Measurements from ENCODE around the gene STIP1. TPM values are rescaled to one million over a fixed set of nuclear protein-coding genes. Genes with fewer than 3 reads are reported as not detected.

STIP1 gene
- total and polyA plus RNA-seq, 2 experiments from 2014 or later, result 231 to 240 TPM

DNA sequence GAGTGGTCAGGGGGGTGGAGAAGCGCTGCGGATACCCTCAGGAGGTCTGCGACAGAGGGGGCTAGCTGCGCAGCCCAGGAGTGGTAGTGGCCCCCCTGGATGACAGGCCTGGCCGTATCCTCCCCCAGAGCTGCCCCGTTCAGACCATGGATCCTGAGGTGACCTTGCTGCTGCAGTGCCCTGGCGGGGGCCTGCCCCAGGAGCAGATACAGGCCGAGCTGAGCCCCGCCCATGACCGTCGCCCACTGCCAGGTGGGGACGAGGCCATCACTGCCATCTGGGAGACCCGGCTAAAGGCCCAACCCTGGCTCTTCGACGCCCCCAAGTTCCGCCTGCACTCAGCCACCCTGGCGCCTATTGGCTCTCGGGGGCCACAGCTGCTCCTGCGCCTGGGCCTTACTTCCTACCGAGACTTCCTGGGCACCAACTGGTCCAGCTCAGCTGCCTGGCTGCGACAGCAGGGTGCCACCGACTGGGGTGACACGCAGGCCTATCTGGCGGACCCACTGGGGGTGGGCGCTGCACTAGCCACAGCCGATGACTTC is 40.6 kb downstream of the STIP1 start:
- no peaks in the 10 kb centered on the region for H3K9me3 ChIP-seq (ENCODE audit: low read depth)
- TF ChIP-seq, protein P1, sequence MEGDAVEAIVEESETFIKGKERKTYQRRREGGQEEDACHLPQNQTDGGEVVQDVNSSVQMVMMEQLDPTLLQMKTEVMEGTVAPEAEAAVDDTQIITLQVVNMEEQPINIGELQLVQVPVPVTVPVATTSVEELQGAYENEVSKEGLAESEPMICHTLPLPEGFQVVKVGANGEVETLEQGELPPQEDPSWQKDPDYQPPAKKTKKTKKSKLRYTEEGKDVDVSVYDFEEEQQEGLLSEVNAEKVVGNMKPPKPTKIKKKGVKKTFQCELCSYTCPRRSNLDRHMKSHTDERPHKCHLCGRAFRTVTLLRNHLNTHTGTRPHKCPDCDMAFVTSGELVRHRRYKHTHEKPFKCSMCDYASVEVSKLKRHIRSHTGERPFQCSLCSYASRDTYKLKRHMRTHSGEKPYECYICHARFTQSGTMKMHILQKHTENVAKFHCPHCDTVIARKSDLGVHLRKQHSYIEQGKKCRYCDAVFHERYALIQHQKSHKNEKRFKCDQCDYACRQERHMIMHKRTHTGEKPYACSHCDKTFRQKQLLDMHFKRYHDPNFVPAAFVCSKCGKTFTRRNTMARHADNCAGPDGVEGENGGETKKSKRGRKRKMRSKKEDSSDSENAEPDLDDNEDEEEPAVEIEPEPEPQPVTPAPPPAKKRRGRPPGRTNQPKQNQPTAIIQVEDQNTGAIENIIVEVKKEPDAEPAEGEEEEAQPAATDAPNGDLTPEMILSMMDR (IDR thresholded peaks at IDR 0.05; ENCODE audit: low read depth, low read length), result no peak
- H3K27me3 ChIP-seq, result no peaks in the 10 kb centered on the region
- peaks cover 4% of the 10 kb centered on the region for H3K36me3 ChIP-seq
- H3K27ac ChIP-seq, result no peak overlapping the region
- H3K4me3 ChIP-seq, result peak overlapping the region; percentile 68
- no peak for DNase-seq (ENCODE audit: low read depth in 1 of 2, low spot score in 1 of 2)
- peaks cover 20% of the 10 kb centered on the region for H3K4me1 ChIP-seq (ENCODE audit: low read depth)

DNA sequence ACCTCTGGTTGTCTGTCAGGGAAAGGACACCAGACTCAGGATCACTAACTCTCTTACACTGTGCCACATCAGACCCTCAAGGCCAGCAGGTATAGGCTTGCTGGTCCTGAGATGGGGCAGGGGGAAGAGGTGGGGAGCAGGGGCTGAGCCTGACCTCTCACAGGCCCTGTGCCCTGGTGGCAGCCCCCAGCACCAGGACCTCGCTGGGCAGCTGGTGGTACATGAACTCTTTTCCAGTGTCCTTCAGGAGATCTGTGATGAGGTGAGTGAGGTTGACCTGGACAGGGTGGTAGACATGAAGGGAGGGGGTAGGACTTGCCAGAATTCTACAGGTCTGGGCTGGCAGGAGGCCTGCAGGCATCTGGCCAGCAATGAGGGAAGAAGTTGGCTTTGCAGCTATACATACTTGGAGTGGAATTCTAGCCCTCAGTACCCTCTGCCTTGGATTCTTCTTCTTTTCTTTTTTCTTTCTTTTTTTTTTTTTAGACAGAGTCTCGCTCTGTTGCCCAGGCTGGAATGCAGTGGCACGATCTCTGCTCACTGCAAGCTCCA is 41.5 kb downstream of the STIP1 start:
- Histone ChIP-seq H3K4me1 (ENCODE audit: low read depth) (peaks cover 20% of the 10 kb centered on the region), H3K27ac (no peak overlapping the region), H3K4me3 (no peak overlapping the region), H3K27me3 (no peaks in the 10 kb centered on the region), H3K9me3 (ENCODE audit: low read depth) (no peaks in the 10 kb centered on the region), H3K36me3 (peaks cover 4% of the 10 kb centered on the region)
- TF ChIP-seq, protein P1 (IDR thresholded peaks at IDR 0.05; ENCODE audit: low read depth, low read length), result no peak
- DNase-seq (ENCODE audit: low read depth in 1 of 2, low spot score in 1 of 2), result peak in 1 of 2 donors; percentile 36

DNA sequence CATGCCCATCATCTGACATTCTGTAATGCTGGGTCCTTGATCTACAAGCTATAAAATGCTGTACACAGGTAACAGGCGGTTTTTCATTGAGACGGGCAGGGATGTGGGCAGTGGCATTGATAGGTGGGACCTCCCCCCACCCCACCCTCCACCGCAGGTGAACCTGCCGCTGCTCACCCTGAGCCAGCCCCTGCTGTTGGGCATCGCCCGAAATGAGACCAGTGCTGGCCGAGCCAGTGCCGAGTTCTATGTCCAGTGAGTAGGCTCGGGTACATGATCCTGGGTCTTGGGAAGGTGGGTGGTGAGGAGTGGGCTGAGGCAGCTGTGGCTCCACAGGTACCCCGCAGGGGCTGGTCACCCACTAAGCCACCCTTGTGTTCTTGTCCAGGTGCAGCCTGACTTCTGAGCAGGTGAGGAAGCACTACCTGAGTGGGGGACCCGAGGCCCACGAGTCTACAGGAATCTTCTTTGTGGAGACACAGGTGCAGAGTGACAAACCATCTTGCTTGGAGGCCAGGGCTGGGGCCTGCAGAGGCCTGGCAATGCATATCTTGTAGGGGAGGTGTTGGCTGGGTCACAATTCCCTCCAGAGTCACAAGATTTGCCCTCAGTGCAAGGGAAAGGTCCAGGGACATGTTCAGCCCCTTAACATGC is 43.2 kb downstream of the STIP1 start:
- H3K27me3 ChIP-seq, result no peaks in the 10 kb centered on the region
- no peak for DNase-seq (ENCODE audit: low read depth in 1 of 2, low spot score in 1 of 2)
- TF ChIP-seq, protein P1 (IDR thresholded peaks at IDR 0.05; ENCODE audit: low read depth, low read length), result no peak
- peak overlapping the region; percentile 5 for H3K27ac ChIP-seq
- H3K9me3 ChIP-seq (ENCODE audit: low read depth), result no peaks in the 10 kb centered on the region
- H3K36me3 ChIP-seq, result no peaks in the 10 kb centered on the region
- H3K4me1 ChIP-seq (ENCODE audit: low read depth), result peaks cover 25% of the 10 kb centered on the region
- H3K4me3 ChIP-seq, result no peak overlapping the region

DNA sequence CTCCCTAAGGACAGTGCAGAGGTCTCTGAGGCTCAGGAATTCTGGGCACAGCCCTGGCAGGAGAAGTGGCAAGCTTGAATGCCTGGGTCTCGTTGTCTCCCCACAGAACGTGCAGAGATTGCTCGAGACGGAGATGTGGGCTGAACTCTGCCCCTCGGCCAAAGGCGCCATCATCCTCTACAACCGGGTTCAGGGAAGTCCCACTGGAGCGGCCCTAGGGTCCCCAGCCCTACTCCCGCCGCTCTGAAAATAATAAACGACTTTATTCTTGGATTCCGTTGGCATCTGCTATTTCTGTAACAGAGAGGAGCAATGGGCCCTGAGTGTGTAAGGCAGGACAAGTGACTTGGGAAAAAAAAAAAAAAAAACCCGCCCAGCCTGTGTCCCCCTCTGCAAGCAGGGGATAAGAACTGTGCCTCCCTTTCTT is 43.8 kb downstream of the STIP1 start:
- Histone ChIP-seq H3K36me3 (no peaks in the 10 kb centered on the region), H3K27ac (peak overlapping the region; percentile 5), H3K4me1 (ENCODE audit: low read depth) (peaks cover 25% of the 10 kb centered on the region), H3K9me3 (ENCODE audit: low read depth) (no peaks in the 10 kb centered on the region), H3K27me3 (no peaks in the 10 kb centered on the region), H3K4me3 (peak overlapping the region; percentile 50)
- TF ChIP-seq, protein P1 (IDR thresholded peaks at IDR 0.05; ENCODE audit: low read depth, low read length), result no peak
- DNase-seq (ENCODE audit: low read depth in 1 of 2, low spot score in 1 of 2), result no peak

DNA sequence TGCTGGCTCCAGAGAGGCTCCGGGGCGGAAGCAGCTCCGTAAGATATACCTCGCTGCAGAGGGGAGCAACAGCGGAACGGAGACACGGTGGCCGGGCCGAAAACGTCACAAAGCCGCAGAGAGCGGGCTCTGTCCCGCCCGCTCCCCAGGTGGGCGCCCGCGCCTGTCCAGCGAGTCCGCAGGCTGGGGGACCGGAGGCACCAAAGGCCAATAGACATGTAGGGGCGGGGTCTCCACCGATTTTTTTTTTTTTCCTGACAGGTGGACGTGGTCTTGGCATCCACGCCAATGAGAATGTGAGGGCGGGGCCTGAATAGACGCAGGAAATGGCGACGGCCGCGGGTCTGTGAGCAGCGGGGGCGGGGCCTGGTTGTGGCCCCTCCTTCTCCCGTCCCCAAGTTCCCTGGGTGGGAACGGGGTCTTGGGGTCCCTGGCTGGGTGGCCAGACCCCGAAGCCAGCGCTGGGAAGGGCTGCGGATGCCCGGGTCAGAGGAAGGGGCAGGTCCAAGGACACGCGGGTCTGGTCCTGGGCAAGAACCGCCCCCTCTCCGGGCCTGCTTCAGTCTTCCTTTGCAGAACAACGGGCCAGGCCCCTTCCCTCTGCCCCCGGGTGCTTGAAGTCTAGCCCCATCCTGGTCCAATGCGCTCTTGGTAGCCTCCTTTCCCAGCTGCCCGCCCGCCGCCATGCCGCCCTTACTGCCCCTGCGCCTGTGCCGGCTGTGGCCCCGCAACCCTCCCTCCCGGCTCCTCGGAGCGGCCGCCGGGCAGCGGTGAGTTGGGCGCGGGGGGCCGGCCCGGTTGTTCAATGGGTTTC is 44.4 kb downstream of the STIP1 start, which contains the start of gene DNAJC4:
DNAJC4 (plus strand) TSS at position 378 of the 814 bp plus-strand sequence; CDS start at position 685, 307 bp downstream.
- no peaks in the 10 kb centered on the region for H3K27me3 ChIP-seq
- TF ChIP-seq, protein P1 (IDR thresholded peaks at IDR 0.05; ENCODE audit: low read depth, low read length), result no peak
- H3K4me1 ChIP-seq (ENCODE audit: low read depth), result peaks cover 19% of the 10 kb centered on the region
- peak; percentile 90 to 98 for DNase-seq (ENCODE audit: low read depth in 1 of 2, low spot score in 1 of 2)
- peak within 1 kb of the TSS; percentile 50 for H3K4me3 ChIP-seq
- H3K27ac ChIP-seq, result peak within 1 kb of the TSS; percentile 61
- H3K9me3 ChIP-seq (ENCODE audit: low read depth), result no peaks in the 10 kb centered on the region
- no peaks in the 10 kb centered on the region for H3K36me3 ChIP-seq
